Erythroblast (primary cell): ENCODE results near the gene TSEN2.

ENCODE experiments used
- GATA1 ChIP-seq: IDR thresholded peaks from 2 replicates; pipeline ENCODE4 v1.6.1; 2011; ENCODE audit warnings: low read depth, mild to moderate bottlenecking, control low read depth, low read length, moderate library complexity
- POLR2A ChIP-seq: IDR thresholded peaks from 2 replicates; pipeline ENCODE4 v1.6.1; 2011; ENCODE audit warnings: mild to moderate bottlenecking, low read length

GRCh38 chr3:12467746-12468145 lies 16.5 kb upstream of the TSEN2 start:
- TF ChIP-seq POLR2A: no peak
- no peak for TF ChIP-seq GATA1
